K562 (cell line): ENCODE measurements around the gene PRXL2B. TPM values are rescaled to one million over a fixed set of nuclear protein-coding genes. Genes with fewer than 3 reads are reported as not detected.

ENCODE experiments used
- BRD9 ChIP-seq: fragments of 450-650 bp; IDR thresholded peaks from 2 replicates; pipeline ENCODE4 v1.6.1; 2018; ENCODE audit warnings: low read depth; ENCODE audit not compliant: partially characterized antibody
- CBFA2T3 ChIP-seq: fragments of 450-650 bp; IDR thresholded peaks from 2 replicates; pipeline ENCODE4 v1.6.1; 2017
- CHD4 ChIP-seq: fragments of 200-600 bp; sonication (generic); IDR thresholded peaks from 3 replicates; pipeline ENCODE4 v1.6.1; 2012; ENCODE audit warnings: low read depth, mild to moderate bottlenecking, mixed read lengths, low read length, inconsistent platforms; ENCODE audit not compliant: insufficient read depth, insufficient replicate concordance, poor library complexity, severe bottlenecking
- HSF4 ChIP-seq: fragments of 250-450 bp; sonication (Bioruptor Pico); IDR thresholded peaks from 2 replicates; pipeline ENCODE4 v2.1.2; 2022; ENCODE audit warnings: mild to moderate bottlenecking, moderate library complexity, borderline replicate concordance
- IRF2 ChIP-seq: sonication (generic); formaldehyde crosslinking; IDR thresholded peaks from 2 replicates; pipeline ENCODE4 v1.8.1; 2022; ENCODE audit warnings: mild to moderate bottlenecking, missing genetic modification reagents
- KLF1 ChIP-seq: fragments of 450-650 bp; IDR thresholded peaks from 2 replicates; pipeline ENCODE4 v1.6.1; 2016; ENCODE audit warnings: missing genetic modification characterization, missing compliant biosample characterization
- MYNN ChIP-seq, 2 experiments: sonication (generic); formaldehyde crosslinking in 1 of 2; IDR thresholded peaks; 2 replicates each; pipeline versions ENCODE4 v1.5.0 to v1.6.1; 2016 to 2020; ENCODE audit warnings: antibody characterized with exemption in 1 of 2, missing genetic modification reagents in 1 of 2
- NFRKB ChIP-seq: fragments of 450-650 bp; IDR thresholded peaks from 2 replicates; pipeline ENCODE4 v1.6.1; 2016; ENCODE audit warnings: low read depth
- NFXL1 ChIP-seq: fragments of 450-650 bp; formaldehyde crosslinking; IDR thresholded peaks from 2 replicates; pipeline ENCODE4 v1.4.0; 2021; ENCODE audit warnings: mild to moderate bottlenecking
- SMC3 ChIP-seq: conservative IDR thresholded peaks from 2 replicates; pipeline ENCODE4 v1.6.1; 2011; ENCODE audit warnings: low read depth, low read length, improper control_type of control experiment; ENCODE audit not compliant: insufficient read depth
- UBTF ChIP-seq, 2 experiments: IDR thresholded peaks; 2 replicates each; pipeline ENCODE4 v1.6.1; 2012; ENCODE audit warnings: improper control_type of control experiment in 2 of 2, low read depth in 2 of 2, low read length in 2 of 2, borderline replicate concordance in 1 of 2
- ZNF263 ChIP-seq: sonication (generic); formaldehyde crosslinking; IDR thresholded peaks from 2 replicates; pipeline ENCODE4 v1.8.0; 2022; ENCODE audit warnings: mild to moderate bottlenecking, missing genetic modification reagents, borderline replicate concordance
- polyA plus RNA-seq, 8 experiments: library from polyadenylated mRNA; depleted of rRNA in 4 of 8; stranded (reverse) in 5 of 8; unstranded in 3 of 8; fragments of >200 nt; fragmentation: Nextera tagmentation in 2 of 8; fragmentation: Illumina TruSeq in 1 of 8; extraction: Ambion mirVana in 2 of 8; extraction: Trizol in 1 of 8; gene quantifications; 2 replicates each; pipeline versions ENCODE4 v1.2.1 to v1.2.3, GENCODE V29; 2011 to 2014; ENCODE audit warnings: inconsistent platforms in 1 of 8, missing spikeins in 1 of 8
- total RNA-seq, 7 experiments: library from RNA; depleted of rRNA in 6 of 7; stranded (reverse); fragments of >200 nt in 6 of 7; fragmentation: Illumina TruSeq in 2 of 7; extraction: Trizol in 2 of 7; gene quantifications; 2 replicates each; pipeline versions ENCODE4 v1.2.1 to v1.2.3, GENCODE V29; 2011 to 2021; ENCODE audit warnings: low replicate concordance in 1 of 7
- TF ChIP-seq, protein P1 (sequence below): fragments of 450-650 bp; IDR thresholded peaks from 2 replicates; pipeline ENCODE4 v1.6.1; 2017; ENCODE audit warnings: antibody characterized with exemption, mild to moderate bottlenecking
- TF ChIP-seq, protein P2 (sequence below): fragments of 250-450 bp; sonication (Bioruptor Pico); IDR thresholded peaks from 2 replicates; pipeline ENCODE4 v1.4.0; 2020; ENCODE audit warnings: mild to moderate bottlenecking

The PRXL2B gene
- total and polyA plus RNA-seq, 9 of the 15 experiments (the other 6 are each of a cell fraction or from before 2014, with no cell fraction given), result 0.99 to 25.3 (median 11.8) TPM

DNA sequence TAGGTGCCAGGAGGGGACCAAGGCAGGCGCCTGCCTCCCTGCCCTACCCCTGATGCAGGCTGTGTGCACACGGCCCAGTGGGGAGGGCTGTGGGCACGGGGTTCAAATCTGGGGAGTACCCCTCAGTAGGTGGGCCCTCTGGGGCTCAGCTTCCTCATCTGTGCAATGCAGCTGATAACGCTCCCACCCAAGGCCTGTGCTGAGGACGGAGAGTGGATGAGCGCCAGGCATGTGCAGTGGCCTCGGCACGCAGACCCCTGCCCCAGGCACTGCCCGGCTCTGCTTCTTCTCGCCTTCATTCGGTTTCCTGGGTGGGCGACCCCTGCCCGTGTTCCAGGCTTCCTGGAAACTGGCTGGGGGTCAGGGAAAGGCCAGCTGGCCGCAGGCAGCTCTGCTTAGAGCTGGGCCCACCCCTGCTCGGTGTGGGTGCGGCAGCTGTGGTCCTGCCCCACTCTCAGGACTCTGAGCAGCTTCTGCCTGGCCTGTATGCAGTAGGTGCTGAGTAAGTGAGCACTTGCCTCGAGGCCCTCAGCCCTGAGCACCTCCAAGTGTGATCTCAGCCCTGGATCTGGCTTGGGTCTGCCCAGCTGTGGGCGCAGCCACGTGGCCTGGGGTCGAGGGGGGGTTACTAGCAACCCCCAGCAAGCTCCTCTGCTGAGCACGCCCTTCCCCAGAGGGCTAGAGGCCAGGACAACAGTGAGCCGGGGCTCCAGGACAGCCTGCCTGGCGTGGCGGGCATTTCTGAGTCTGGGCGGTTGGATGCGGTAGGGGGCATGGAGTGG, 42.3 kb upstream of the PRXL2B start (continued):
- TF ChIP-seq, protein P1, sequence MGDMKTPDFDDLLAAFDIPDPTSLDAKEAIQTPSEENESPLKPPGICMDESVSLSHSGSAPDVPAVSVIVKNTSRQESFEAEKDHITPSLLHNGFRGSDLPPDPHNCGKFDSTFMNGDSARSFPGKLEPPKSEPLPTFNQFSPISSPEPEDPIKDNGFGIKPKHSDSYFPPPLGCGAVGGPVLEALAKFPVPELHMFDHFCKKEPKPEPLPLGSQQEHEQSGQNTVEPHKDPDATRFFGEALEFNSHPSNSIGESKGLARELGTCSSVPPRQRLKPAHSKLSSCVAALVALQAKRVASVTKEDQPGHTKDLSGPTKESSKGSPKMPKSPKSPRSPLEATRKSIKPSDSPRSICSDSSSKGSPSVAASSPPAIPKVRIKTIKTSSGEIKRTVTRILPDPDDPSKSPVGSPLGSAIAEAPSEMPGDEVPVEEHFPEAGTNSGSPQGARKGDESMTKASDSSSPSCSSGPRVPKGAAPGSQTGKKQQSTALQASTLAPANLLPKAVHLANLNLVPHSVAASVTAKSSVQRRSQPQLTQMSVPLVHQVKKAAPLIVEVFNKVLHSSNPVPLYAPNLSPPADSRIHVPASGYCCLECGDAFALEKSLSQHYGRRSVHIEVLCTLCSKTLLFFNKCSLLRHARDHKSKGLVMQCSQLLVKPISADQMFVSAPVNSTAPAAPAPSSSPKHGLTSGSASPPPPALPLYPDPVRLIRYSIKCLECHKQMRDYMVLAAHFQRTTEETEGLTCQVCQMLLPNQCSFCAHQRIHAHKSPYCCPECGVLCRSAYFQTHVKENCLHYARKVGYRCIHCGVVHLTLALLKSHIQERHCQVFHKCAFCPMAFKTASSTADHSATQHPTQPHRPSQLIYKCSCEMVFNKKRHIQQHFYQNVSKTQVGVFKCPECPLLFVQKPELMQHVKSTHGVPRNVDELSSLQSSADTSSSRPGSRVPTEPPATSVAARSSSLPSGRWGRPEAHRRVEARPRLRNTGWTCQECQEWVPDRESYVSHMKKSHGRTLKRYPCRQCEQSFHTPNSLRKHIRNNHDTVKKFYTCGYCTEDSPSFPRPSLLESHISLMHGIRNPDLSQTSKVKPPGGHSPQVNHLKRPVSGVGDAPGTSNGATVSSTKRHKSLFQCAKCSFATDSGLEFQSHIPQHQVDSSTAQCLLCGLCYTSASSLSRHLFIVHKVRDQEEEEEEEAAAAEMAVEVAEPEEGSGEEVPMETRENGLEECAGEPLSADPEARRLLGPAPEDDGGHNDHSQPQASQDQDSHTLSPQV, result peak; percentile 86; the same call in 1 of the 2 replicates
- TF ChIP-seq NFXL1 (CRISPR knock-in tag) (no peak), CHD4 (peak; percentile 74), ZNF263 (CRISPR knock-in tag) (peak; percentile 64), UBTF (IDR thresholded peaks at IDR 0.05; ENCODE audit: borderline replicate concordance in 1 of 2, low read depth in 2 of 2, low read length in 2 of 2) (0 out of 4 replicates have a peak, but pooled peaks of 1 of the 2 experiments have one; percentile 32), NFRKB (0 out of 2 replicates have a peak, but pooled peaks have one; percentile 34), HSF4 (no peak), CBFA2T3 (peak; percentile 51; the same call in 1 of the 2 replicates), BRD9 (no peak), MYNN (IDR thresholded peaks at IDR 0.05) (peak; percentile 35; the same call in 1 of the 2 replicates), MYNN (CRISPR knock-in tag; IDR thresholded peaks at IDR 0.05) (no peak), KLF1 (0 out of 2 replicates have a peak, but pooled peaks have one; percentile 2), SMC3 (no peak), IRF2 (CRISPR knock-in tag) (no peak)
- TF ChIP-seq, protein P2, sequence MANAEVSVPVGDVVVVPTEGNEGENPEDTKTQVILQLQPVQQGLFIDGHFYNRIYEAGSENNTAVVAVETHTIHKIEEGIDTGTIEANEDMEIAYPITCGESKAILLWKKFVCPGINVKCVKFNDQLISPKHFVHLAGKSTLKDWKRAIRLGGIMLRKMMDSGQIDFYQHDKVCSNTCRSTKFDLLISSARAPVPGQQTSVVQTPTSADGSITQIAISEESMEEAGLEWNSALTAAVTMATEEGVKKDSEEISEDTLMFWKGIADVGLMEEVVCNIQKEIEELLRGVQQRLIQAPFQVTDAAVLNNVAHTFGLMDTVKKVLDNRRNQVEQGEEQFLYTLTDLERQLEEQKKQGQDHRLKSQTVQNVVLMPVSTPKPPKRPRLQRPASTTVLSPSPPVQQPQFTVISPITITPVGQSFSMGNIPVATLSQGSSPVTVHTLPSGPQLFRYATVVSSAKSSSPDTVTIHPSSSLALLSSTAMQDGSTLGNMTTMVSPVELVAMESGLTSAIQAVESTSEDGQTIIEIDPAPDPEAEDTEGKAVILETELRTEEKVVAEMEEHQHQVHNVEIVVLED (CRISPR knock-in tag), result no peak
- TF ChIP-seq, all 486 proteins: peak for 53
